ENCODE measurements around the gene FIGN.
A peak's percentile ranks its signal among the peaks of the same experiment; 100 is the strongest.

The FIGN gene

DNA sequence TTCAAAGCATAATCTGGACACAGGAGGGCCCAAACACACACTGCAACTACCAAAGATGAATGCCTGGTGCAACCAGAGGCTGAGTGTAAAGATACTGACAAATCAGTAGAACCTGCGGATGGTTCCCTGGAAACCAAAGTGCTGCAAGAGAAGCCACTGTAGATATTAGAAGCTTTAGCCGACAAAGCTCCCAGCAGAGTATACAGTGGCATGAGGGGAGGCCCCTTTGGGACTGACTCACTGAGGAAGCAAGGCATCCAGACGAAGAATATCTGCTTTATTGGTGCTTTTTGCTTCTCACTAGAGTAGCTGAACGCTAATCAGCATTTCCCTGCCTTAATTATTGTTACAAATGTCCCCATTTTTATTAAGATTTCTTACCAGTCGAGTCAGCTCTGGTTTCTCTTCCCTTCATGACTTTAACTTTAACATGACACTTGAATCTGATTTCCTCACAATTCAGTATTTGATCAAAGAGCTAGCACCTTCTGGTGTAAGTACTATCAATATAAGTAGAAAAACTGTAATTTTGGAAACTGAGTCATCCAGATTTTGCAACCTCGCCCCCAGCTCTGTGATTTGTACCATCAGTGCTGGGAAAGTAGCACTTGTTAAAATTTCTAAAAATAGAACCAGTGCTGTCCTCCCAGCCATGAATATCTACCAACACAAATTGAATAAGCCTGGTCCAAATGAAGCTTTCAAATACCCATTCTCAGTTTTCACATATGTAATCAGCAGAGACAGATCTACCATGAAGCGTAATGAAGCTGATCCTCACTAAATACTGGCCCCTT, 34.2 kb downstream of the FIGN start:
- DNase-seq = no peak

DNA sequence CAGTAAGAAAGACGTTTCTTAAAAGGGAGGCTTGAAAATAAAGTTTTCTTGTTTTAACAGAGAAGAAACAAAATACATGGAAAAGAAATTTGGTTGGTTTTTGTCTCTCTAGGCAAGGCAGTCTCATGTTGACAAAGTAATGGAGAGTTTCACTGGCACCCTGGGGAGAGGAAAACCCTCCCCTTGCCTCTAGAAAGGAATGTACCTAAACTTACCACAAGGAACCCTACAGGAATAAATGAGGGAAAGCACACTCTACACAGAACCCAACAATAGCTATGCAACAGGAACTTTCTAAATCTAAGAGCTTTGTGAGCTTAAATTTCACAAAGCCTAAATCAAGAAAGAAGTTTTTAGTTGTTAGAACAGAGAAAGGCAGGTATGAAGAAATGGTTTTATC, 37.0 kb downstream of the FIGN start:
- DNase-seq = no peak

DNA sequence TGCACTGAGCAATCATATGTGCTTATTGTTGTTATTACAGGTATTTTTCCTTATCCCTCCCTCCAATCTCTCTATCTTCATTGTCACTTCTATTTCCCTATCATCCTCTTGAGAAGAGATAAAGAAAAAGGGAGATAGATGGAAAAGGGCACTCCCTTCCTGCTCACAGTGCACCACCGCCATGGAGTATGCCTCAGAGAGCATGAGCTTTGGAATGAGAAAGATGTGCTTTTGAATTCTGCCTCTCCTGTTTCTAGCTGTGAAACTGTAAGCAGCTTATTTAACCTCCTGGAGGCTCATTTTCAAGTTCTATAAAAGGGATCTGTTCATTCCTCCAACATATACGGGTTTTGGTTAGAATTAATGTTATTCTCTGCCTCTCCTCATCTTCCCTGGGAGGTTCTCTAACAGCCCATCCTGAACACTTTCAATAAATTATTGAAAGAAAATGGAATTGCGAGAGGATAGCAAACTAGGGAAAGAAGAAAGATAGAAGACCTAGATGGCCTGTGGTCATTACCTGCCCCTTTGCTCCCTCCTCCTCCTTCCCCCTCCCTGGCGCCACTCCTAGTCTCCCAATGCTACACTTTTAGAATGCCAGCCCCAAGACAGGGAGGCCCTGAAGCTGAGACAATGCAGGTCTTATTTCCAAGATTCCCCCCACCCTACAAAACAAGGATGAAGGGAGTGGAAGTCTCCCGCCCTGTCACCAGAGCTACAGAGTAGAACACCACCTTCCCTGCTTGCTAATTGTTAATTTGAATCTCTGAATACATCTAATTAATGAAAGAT, 37.8 kb downstream of the FIGN start:
- DNase-seq = no peak

DNA sequence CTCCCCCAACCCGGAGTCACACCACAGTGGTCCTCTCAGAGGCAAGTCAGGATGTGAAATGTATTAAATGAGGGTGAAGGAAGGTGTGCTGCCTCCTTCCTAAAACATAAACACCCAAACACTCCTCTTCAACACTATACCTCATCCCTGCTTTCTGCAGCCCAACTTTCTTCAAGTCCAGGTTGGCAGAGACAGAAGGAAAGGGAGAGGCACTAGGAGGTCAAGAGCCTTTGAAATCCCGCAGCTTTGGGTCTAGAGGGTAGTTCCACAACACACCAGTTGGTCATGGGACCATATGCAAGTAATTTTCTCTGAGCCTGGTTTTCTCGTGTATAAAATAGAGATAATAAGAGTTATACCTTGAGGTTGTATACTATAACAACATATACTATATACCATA, 38.4 kb downstream of the FIGN start:
- no peak for DNase-seq

DNA sequence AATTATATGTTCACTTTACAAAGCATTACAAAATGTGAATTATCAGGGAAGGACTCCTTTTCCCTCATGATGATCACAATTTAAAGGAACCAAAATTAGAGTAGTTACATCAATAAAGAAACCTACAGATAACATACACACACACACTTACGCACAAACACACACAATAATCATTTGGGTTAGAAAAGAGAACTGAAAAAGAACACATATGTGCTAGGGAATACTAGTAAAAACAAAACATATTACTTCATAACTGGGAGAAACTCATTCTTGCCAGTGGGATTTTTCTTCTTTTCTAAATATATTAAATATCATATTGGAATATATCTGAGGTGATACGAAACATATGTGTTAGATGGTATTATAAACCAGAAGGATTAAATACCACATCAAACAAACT, 42.3 kb downstream of the FIGN start:
- DNase-seq = no peak

DNA sequence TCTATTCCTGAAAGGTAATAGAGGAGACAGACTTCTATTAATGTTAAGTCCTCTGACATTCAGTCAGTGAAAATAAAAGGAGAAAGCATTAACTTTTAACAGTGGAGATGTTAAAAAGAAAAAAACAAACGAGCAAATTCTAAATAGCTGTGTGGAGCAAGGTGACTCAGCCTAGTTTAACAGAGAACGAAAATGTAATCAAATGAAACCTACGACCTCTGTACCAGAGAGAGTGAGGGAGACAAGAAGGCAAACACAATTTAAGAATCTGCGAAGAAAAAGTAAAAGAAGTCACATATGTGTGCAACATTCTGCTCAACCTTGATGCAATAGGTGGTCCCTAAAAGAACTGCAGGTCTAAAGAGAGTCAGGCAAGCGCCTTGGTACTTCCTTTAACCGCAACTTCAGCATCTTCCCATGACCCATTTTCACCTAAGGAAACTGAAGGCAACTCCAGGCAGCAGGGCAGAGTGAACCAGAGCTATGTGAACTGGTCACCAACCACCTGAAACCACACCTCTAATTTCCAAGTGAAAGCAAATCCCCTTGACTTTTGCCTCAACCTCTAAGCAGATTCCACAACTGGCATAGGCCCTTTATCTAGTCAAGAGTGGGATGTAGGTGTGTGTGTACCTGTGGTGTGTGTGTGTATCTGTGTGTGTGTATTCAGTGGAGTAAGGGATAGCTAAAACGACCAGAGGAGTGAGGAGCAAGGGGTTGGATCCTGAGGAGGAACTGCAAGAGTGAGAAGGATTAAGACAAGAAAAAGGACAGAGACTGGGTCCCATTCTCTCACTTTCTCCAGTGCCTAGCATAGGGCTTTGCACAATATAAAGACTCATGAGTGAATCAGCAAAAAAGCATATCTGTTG, 43.0 kb downstream of the FIGN start:
- no peak for DNase-seq

DNA sequence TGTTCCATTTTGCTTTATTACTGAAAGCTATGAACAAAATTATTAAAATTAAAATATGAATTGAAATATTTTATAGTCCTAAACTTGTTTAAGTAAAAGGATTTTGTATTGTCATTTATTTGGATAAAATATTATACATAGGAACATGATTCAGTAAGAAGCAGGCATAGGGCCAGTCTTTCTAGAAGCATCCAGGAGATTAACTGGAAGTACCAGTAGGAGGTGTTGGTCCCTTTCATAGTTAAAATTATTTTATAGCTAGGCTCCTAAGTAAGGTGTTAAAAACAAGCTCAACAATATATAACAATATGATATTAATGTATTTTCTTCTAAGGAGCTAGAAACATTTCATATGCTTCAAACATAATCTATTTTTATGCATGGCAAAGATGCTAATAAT, 43.7 kb downstream of the FIGN start:
- DNase-seq = no peak

DNA sequence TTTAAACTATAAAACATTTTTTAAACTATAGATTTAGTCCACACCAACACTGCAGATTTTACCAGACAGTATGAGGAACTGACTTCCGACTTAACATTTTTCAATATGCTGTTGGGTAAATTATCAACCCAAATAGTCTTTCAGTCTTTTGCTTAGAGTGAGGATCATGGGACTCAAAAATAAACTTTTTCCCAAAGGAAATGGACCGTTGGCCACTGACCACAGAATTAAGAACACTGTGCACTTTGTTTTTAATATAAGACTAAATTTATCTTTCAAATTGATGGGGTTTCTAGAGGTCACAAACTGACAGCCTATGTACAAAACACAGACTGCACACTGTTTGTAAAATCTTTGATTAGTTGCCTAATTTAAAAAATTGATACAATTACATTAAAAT, 44.9 kb downstream of the FIGN start:
- no peak for DNase-seq

DNA sequence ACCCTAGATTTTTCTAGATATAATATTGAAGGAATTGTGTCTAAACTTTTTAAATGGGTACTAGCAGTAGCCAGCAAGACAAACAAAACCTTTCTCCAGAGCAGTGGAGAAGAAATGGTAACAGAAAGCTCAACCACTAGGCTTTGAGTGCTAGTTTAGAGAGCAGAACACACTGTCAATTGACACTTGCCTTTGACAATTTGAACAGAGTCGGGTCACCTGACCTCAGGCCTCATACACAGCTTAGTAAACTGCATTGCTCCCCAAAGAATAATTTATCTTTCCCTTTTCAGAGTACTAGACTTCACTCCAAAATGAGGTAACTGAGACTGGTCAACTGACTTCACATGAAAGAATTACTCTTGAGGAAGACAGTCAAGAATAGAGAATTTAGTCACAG, 48.6 kb downstream of the FIGN start:
- DNase-seq = no peak

DNA sequence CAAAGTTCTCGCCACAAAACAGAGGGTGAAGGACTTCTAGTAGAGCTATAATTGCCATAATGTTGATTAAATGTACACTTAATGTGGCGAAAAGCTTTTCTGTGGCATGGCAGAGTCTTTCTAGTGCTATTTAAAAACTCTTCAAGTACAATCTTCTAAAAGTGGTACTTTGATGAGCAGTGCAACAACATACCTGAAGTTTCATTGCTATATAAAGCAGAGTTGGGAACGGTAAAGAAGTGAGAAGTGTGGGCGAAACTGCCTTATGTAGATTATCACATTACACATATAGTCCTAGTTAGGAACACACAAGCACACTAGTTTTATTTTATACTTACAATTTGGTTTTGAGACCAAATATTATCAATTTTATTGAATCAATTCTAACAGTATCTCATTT, 49.5 kb downstream of the FIGN start:
- no peak for DNase-seq

DNA sequence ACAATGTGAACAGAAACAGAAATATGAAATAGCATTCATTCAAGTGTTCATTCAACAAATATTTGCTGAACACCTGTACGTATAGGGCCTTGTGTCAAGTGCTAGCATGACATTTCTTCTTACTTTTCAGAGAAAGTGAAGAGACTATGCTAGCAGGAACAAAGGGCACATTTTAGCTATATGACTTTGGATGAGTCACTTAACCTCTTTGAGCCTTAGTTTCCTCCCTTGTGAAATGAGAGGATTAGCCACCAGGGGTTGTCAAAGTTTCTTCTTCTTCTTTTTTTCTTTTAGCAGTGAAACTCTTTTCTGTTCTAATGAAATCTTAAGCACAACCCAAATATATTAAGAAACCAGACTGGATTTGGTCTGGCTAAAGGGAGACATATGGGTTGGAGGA, 53.1 kb downstream of the FIGN start:
- DNase-seq = no peak

DNA sequence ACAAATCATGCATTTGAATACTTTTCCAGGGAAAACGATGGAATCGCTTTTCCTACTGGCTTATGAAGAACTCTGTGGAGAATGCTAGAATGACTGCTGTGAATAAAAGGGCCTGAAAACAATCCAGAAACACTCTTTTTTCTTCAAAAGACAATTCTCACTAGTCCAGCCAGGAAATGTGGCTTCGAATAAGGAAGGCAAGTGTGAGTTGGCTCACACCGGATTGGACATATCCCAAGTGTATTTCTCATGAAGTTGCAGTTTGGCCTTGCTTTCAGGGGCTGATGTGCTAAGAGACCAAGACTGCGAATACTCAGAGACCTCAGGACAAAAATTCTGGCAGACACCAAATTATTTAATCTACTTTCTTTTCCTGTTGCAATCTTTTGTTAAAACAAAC, 54.1 kb downstream of the FIGN start:
- no peak for DNase-seq

DNA sequence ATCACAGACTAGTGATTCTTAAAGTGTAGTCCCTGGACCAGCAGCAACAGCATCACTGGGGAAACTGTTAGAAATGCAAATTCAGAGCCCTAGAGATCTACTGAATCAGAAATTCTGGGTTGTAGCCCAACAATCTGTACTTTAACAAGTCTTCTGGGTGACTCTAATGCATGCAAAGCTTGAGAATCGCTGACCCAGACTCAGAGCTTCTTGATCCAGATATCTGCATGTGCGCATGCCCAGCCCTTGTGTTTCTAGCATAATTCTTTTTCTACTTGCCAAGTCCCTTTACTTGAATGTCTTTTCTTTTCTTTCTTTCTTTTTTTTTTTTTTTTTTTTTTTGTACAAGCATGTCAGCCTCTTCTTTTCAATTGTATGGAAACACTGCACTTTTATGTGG, 60.4 kb downstream of the FIGN start:
- DNase-seq = no peak

DNA sequence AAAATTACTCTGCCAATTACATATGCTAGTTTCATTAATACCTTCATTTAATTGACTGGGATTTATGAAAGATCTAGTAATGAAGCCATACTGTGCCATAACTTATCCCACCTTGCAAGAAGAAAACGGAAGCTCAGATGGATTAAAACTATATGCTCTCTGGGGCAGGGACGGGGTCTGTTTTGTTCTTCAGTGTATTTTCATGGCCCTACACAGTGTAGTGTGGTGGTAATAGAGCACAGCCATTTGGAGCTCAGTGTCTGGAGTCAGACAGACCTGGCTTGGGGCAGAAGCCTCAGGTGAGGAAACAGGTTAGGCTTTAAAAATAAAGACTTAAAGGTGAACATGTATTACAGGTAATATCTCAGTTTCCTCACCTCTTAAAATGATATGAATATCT, 62.3 kb downstream of the FIGN start:
- DNase-seq = no peak

DNA sequence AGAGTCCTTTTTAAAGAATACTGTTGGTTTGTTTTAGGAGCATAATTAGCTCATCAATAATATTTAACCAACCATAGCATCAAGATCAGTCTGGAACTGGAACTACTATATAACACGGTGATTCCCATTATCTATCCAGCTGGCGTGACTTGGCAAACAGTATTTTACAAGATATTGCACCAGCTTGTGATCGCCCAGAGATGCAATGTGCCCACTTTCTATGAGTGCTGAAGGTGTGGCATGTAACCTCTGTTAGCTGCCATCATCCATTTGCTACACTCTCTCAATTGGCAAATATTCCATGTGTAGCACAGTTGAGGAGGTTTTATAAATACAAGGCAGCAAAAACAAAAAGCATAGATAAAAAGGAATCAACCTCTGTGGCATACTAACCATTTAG, 64.9 kb downstream of the FIGN start:
- DNase-seq = peak; percentile 50

DNA sequence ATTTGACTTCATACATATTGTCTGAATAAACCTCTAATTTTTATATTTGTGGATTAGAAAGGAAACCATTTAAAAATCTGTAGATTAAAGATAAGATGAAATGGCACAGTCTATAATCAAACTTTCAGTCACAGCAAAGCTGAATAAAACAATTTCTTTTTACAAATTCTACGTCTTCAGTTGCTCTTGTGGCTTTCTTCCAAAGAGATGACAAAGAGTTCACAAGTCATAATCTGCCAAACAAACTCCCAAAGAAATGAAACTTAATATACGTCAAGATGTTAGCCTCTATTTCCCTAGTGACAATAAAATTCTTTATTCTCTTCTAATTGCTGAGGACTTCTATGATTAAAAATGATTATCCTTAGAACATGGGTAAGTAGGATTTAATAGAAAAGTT, 66.3 kb downstream of the FIGN start:
- DNase-seq = no peak

DNA sequence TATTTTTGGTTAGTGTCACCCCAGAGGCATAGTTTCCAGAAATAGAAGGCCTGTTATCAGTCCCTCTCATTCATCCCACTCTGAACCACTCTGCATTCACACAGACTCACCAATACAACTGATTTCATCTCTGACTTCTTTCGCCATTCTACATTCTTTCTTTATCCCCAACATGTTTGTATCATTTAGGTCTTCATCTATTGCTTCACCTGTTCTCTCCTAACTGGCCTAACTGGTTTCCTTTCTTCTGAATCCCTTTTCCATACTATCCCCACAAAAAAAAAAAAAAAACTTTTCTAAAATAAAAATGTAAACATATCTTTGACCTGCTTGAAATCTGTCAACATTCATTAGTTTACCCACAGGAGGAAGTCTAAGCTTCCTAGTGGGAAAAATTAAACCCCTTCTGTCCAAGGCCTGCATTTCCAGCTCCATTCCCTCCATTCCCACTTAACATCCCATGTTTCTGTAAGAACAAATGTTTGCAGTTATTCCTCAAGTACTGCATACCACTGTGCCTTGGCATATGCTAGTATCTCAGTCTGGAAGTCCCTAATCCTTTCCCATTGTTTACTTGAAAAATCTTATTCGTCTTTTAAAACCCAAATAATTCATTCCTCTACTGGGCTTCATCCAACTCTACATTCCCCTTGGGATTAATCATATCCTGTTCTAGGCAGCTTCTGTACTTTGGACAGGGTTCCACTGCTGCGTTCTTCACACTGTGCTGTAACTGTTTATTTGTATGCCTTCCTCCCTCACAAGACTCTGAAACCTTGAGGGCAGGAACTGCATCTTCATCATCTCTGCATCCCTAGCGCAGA, 68.5 kb downstream of the FIGN start:
- DNase-seq = no peak

DNA sequence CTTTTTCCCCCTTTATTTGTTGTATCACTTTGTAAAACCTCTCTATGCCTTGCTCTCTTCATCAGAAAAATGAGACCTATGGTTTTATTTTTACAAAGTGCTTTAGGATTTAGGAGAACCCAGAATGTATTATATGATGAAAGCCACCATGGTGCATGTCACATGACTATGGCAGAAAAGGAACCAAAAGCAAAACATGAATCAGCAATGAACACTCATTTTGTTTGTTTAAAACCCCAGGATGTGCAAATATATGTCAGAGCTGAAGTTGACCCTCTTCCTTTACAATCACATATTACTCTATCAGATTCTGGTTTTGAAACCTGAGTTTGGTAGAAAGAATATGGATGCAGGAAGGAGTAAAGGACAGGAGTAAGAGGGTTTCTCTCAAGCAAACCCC, 70.0 kb downstream of the FIGN start:
- DNase-seq = no peak

DNA sequence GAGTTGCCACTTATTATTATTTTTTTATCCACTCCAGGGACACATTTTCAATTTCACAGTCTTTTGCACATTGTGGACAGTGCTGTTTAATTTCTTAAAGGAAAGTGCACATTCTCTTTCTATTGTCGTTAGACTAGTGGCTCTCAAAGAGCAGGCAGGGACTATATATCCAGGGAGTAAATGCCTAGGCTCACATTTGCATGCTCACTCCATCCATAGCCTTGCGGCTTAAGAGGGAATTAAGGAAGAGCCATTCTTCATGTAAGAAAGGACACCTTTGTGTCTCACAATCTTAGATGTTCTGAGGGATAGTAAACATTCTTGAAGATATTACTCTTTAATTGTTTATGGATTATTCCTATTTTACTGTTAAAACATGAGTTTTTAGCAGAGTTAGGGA, 70.8 kb downstream of the FIGN start:
- no peak for DNase-seq

DNA sequence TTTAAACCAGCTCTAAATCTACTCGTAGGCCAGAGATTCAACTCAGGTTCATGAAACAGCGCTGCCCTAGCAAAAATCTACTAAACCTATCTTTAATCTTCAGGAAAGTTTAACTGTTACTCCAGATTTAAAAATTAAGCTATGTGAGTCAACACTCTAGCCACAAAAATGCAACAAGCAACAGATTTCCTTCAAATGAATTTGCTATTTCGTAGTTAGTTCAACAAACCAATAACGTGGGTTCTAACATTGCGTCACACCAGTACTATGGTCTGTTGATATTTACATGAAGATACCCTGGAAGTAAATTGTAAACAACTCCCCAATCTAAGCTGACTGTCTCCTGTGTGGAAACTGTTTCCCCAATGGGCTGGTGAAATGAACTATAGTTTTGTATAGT, 71.2 kb downstream of the FIGN start:
- no peak for DNase-seq

DNA sequence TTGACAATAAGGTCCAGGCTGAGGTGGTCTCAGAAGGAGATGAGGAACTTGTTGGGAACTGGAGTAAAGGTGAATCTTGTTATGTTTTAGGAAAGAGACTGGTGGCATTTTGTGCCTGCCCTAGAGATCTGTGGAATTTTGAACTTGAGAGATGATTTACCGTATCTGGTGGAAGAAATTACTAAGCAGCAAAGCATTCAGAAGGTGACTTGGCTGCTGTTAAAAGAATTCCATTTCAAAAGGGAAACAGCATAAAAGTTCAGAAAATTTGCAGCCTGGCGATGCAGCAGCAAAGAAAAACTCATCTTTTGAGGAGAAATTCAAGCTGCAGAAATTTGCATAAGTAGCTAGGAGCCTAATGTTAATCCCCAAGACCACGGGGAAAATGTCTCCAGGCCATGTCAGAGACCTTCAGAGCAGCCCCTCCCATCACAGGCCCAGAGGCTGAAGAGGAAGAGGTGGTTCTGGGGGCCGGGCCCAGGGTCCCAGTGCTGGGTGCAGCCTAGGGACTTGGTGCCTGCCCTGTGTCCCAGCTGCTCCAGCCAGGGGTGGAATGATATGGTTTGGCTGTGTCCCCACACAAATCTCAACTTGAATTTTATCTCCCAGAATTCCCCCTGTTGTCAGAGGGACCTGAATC, 73.5 kb downstream of the FIGN start:
- DNase-seq = no peak

DNA sequence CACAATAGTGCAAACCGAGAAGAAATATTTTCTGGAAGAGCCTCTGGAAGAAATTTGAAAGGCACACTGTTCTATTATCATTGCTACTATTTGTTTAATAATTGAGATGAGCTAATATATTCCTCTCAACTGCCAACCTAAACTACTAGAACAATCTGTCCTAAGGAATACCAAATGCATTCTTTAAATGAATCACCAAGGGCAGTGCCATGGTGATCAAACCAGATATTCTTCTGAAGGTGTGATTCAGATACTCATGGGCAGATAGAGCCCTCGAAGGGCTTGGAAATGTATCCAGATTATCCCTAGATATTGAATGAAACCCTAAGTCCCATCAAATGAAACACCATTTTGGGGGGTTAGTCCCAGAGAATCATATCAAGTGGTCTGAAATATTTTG, 76.6 kb downstream of the FIGN start:
- DNase-seq = no peak

All from NCI-H2081 treated with DMSO at 0.1 percent for 48 hours (cell line).